HepG2 (cell line): ENCODE results near the gene ANO6. TPM values are rescaled to one million over a fixed set of nuclear protein-coding genes. Genes with fewer than 3 reads are reported as not detected.

Source experiments
- CAMTA2 ChIP-seq: sonication (generic); formaldehyde crosslinking; IDR thresholded peaks from 2 replicates; pipeline ENCODE4 v1.4.0; 2020; ENCODE audit warnings: mild to moderate bottlenecking, missing genetic modification reagents, borderline replicate concordance
- CCDC6 ChIP-seq: sonication (generic); formaldehyde crosslinking; IDR thresholded peaks from 2 replicates; pipeline ENCODE4 v1.8.1; 2022; ENCODE audit warnings: mild to moderate bottlenecking, missing genetic modification reagents, moderate library complexity
- ELF3 ChIP-seq: IDR thresholded peaks from 2 replicates; pipeline ENCODE4 v1.6.1; 2016; ENCODE audit warnings: missing genetic modification reagents, missing compliant biosample characterization
- KMT2B ChIP-seq: IDR thresholded peaks from 2 replicates; pipeline ENCODE4 v1.6.1; 2016; ENCODE audit warnings: missing genetic modification reagents, missing compliant biosample characterization
- MAFK ChIP-seq, 2 experiments: IDR thresholded peaks in 1 of 2; conservative IDR thresholded peaks in 1 of 2; 2 replicates each; pipeline ENCODE4 v1.6.1; 2011; ENCODE audit warnings: improper control_type of control experiment in 2 of 2, low read length in 2 of 2
- MBNL3 ChIP-seq: fragments of 250-450 bp; sonication (Bioruptor Pico); conservative IDR thresholded peaks from 2 replicates; pipeline ENCODE4 v1.8.0; 2022; ENCODE audit warnings: mild to moderate bottlenecking, inconsistent platforms
- MED1 ChIP-seq: sonication (generic); formaldehyde crosslinking; IDR thresholded peaks from 2 replicates; pipeline ENCODE4 v1.4.0; 2020; ENCODE audit warnings: missing genetic modification reagents
- MTA1 ChIP-seq: sonication (generic); formaldehyde crosslinking; IDR thresholded peaks from 2 replicates; pipeline ENCODE4 v1.4.0; 2020; ENCODE audit warnings: missing genetic modification reagents, mild to moderate bottlenecking, borderline replicate concordance
- MYC ChIP-seq: sonication (generic); formaldehyde crosslinking; IDR thresholded peaks from 2 replicates; pipeline ENCODE4 v1.9.0; 2021; ENCODE audit warnings: missing genetic modification reagents, borderline replicate concordance
- NCOA2 ChIP-seq: sonication (generic); formaldehyde crosslinking; IDR thresholded peaks from 2 replicates; pipeline ENCODE4 v1.8.0; 2022; ENCODE audit warnings: inconsistent platforms
- NONO ChIP-seq, 2 experiments: fragments of 450-650 bp in 1 of 2; sonication (generic) in 1 of 2; formaldehyde crosslinking in 1 of 2; IDR thresholded peaks in 1 of 2; conservative IDR thresholded peaks in 1 of 2; 2 replicates each; pipeline versions ENCODE4 v1.6.1 to v1.8.0; 2017 to 2022; ENCODE audit warnings: mild to moderate bottlenecking in 1 of 2, missing genetic modification reagents in 1 of 2, moderate library complexity in 1 of 2
- POLR2G ChIP-seq: fragments of 200-400 bp; formaldehyde crosslinking; IDR thresholded peaks from 2 replicates; pipeline ENCODE4 v1.6.1; 2018; ENCODE audit warnings: mild to moderate bottlenecking, low read depth, low read length, moderate library complexity
- REST ChIP-seq, 2 experiments: IDR thresholded peaks; 2 replicates each; pipeline ENCODE4 v1.6.1; 2011 to 2012; ENCODE audit warnings: low read length in 2 of 2, borderline replicate concordance in 1 of 2, low read depth in 1 of 2, mild to moderate bottlenecking in 1 of 2, moderate library complexity in 1 of 2
- STAT5B ChIP-seq: sonication (generic); formaldehyde crosslinking; IDR thresholded peaks from 2 replicates; pipeline ENCODE4 v1.4.0; 2020; ENCODE audit warnings: missing genetic modification reagents
- YY1 ChIP-seq: IDR thresholded peaks from 2 replicates; pipeline ENCODE4 v1.6.1; 2011; ENCODE audit warnings: low read length, low read depth, moderate library complexity, mild to moderate bottlenecking; ENCODE audit not compliant: insufficient read depth, insufficient replicate concordance
- ZNF12 ChIP-seq: sonication (generic); formaldehyde crosslinking; IDR thresholded peaks from 2 replicates; pipeline ENCODE4 v1.5.0; 2020; ENCODE audit warnings: missing genetic modification reagents
- ZNF205 ChIP-seq: IDR thresholded peaks from 2 replicates; pipeline ENCODE4 v1.6.1; 2018; ENCODE audit warnings: missing biosample characterization, missing genetic modification reagents
- ZNF790 ChIP-seq: sonication (generic); formaldehyde crosslinking; IDR thresholded peaks from 2 replicates; pipeline ENCODE4 v1.8.0; 2022; ENCODE audit warnings: missing genetic modification reagents, mild to moderate bottlenecking, borderline replicate concordance
- polyA plus RNA-seq, 8 experiments: library from polyadenylated mRNA; depleted of rRNA in 3 of 8; stranded (reverse) in 7 of 8; unstranded in 1 of 8; fragments of >200 nt; fragmentation: Illumina TruSeq in 4 of 8; extraction: Trizol in 4 of 8; gene quantifications; 2 replicates each; pipeline versions ENCODE4 v1.2.1 to v1.2.3, GENCODE V29; 2011 to 2016; ENCODE audit warnings: low read depth in 4 of 8, missing spikeins in 1 of 8, mixed read lengths in 1 of 8; ENCODE audit not compliant: insufficient read depth in 1 of 8
- total RNA-seq, 5 experiments: library from RNA; depleted of rRNA; stranded (reverse); fragments of >200 nt; fragmentation: Illumina TruSeq; extraction: Trizol; gene quantifications; 2 replicates each; pipeline ENCODE4 v1.2.3, GENCODE V29; 2016; ENCODE audit warnings: low read depth in 1 of 5
- TF ChIP-seq, protein P1 (sequence below): sonication (generic); formaldehyde crosslinking; IDR thresholded peaks from 2 replicates; pipeline ENCODE4 v1.8.0; 2022; ENCODE audit warnings: mild to moderate bottlenecking, missing genetic modification reagents; ENCODE audit not compliant: insufficient replicate concordance
- TF ChIP-seq, protein P2 (sequence below): sonication (generic); formaldehyde crosslinking; IDR thresholded peaks from 2 replicates; pipeline ENCODE4 v1.8.0; 2022; ENCODE audit warnings: missing genetic modification reagents, mild to moderate bottlenecking, borderline replicate concordance
- TF ChIP-seq, protein P3 (sequence below): sonication (generic); formaldehyde crosslinking; conservative IDR thresholded peaks from 2 replicates; pipeline ENCODE4 v1.4.0; 2020; ENCODE audit warnings: missing genetic modification reagents

ANO6 gene
- total and polyA plus RNA-seq, 2 of the 13 experiments (the other 11 are each of a cell fraction or from before 2014, with no cell fraction given) = 37.8 to 57.1 TPM

GRCh38 chr12:45215419-45216229, at the start of gene ANO6 (continued):
- TF ChIP-seq, protein P1, sequence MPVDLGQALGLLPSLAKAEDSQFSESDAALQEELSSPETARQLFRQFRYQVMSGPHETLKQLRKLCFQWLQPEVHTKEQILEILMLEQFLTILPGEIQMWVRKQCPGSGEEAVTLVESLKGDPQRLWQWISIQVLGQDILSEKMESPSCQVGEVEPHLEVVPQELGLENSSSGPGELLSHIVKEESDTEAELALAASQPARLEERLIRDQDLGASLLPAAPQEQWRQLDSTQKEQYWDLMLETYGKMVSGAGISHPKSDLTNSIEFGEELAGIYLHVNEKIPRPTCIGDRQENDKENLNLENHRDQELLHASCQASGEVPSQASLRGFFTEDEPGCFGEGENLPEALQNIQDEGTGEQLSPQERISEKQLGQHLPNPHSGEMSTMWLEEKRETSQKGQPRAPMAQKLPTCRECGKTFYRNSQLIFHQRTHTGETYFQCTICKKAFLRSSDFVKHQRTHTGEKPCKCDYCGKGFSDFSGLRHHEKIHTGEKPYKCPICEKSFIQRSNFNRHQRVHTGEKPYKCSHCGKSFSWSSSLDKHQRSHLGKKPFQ (CRISPR knock-in tag) = peak; percentile 64
- TF ChIP-seq REST (IDR thresholded peaks at IDR 0.05; ENCODE audit: borderline replicate concordance in 1 of 2, low read depth in 1 of 2, low read length in 2 of 2) = no peak
- TF ChIP-seq ZNF790 (CRISPR knock-in tag) = 0 out of 2 replicates have a peak, but pooled peaks have one; percentile 49
- peak; percentile 77 for TF ChIP-seq KMT2B
- peak; percentile 78; the same call in 1 of the 2 replicates for TF ChIP-seq ZNF12
- TF ChIP-seq CCDC6 (CRISPR knock-in tag) = peak; percentile 69; the same call in 1 of the 2 replicates
- TF ChIP-seq, protein P2, sequence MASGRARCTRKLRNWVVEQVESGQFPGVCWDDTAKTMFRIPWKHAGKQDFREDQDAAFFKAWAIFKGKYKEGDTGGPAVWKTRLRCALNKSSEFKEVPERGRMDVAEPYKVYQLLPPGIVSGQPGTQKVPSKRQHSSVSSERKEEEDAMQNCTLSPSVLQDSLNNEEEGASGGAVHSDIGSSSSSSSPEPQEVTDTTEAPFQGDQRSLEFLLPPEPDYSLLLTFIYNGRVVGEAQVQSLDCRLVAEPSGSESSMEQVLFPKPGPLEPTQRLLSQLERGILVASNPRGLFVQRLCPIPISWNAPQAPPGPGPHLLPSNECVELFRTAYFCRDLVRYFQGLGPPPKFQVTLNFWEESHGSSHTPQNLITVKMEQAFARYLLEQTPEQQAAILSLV (CRISPR knock-in tag) = peak; percentile 57; the same call in 1 of the 2 replicates
- peak; percentile 98 for TF ChIP-seq MTA1 (CRISPR knock-in tag)
- peak; percentile 54 for TF ChIP-seq ELF3 (CRISPR knock-in tag)
- peak; percentile 44; the same call in 1 of the 2 replicates for TF ChIP-seq CAMTA2 (CRISPR knock-in tag)
- TF ChIP-seq MAFK (conservative IDR thresholded peaks at IDR 0.05 in 1 of 2, IDR thresholded peaks at IDR 0.05 in 1 of 2; ENCODE audit: low read length in 2 of 2) = peak; percentile 50 to 76
- TF ChIP-seq NONO (IDR thresholded peaks at IDR 0.05) = no peak
- peak; percentile 78 for TF ChIP-seq NONO (CRISPR knock-in tag; conservative IDR thresholded peaks at IDR 0.05)
- peak; percentile 91 for TF ChIP-seq POLR2G
- peak; percentile 51; the same call in 1 of the 2 replicates for TF ChIP-seq ZNF205 (CRISPR knock-in tag)
- TF ChIP-seq MED1 = no peak
- no peak for TF ChIP-seq MBNL3
- TF ChIP-seq YY1 = peak; percentile 32
- TF ChIP-seq STAT5B (CRISPR knock-in tag) = no peak
- TF ChIP-seq, protein P3, sequence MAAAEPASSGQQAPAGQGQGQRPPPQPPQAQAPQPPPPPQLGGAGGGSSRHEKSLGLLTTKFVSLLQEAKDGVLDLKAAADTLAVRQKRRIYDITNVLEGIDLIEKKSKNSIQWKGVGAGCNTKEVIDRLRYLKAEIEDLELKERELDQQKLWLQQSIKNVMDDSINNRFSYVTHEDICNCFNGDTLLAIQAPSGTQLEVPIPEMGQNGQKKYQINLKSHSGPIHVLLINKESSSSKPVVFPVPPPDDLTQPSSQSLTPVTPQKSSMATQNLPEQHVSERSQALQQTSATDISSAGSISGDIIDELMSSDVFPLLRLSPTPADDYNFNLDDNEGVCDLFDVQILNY (CRISPR knock-in tag) = 0 out of 2 replicates have a peak, but pooled peaks have one; percentile 32
- peak; percentile 80 for TF ChIP-seq MYC (CRISPR knock-in tag)
- peak; percentile 46; the same call in 1 of the 2 replicates for TF ChIP-seq NCOA2 (CRISPR knock-in tag)
